Thyroid gland (tissue), 4 donors: ENCODE data around the gene GGCX. TPM values are rescaled to one million over a fixed set of nuclear protein-coding genes. Genes with fewer than 3 reads are reported as not detected.

Source experiments
- DNase-seq, 2 donors: peaks; one replicate each; pipeline ENCODE4 v3.0.0-alpha.2; 2019
- H3K27ac ChIP-seq, 3 donors: fragments of 200-600 bp; sonication (generic); 1 replicate in 2 of 3; 2 replicates in 1 of 3; pipeline ENCODE4 v1.5.1; 2016 to 2019; ENCODE audit warnings: mild to moderate bottlenecking in 1 of 3, moderate library complexity in 1 of 3
- H3K27me3 ChIP-seq: fragments of 200-600 bp; sonication (generic); one replicate; pipeline ENCODE4 v1.5.1; 2019
- H3K36me3 ChIP-seq, 2 donors: fragments of 200-600 bp; sonication (generic); one replicate each; pipeline ENCODE4 v1.5.1; 2016 to 2019
- H3K4me1 ChIP-seq, 2 donors: fragments of 200-600 bp; sonication (generic); one replicate each; pipeline ENCODE4 v1.5.1; 2017 to 2019
- H3K4me3 ChIP-seq, 3 donors: fragments of 200-600 bp; sonication (generic); replicated peaks in 1 of 3; 1 replicate in 2 of 3; 2 replicates in 1 of 3; pipeline ENCODE4 v1.5.1; 2016; ENCODE audit warnings: mild to moderate bottlenecking in 1 of 3
- H3K9me3 ChIP-seq: fragments of 200-600 bp; sonication (generic); one replicate; pipeline ENCODE4 v1.5.1; 2017
- CTCF ChIP-seq, 6 experiments: fragments of 200-600 bp in 3 of 6; fragments of 450-650 bp in 3 of 6; sonication (generic) in 3 of 6; IDR thresholded peaks; one replicate each; pipeline ENCODE4 v1.5.1; 2016 to 2019; ENCODE audit warnings: antibody characterized with exemption in 6 of 6, mild to moderate bottlenecking in 2 of 6, inconsistent platforms in 1 of 6, moderate library complexity in 1 of 6
- POLR2A ChIP-seq, 2 donors: fragments of 450-650 bp; IDR thresholded peaks; one replicate each; pipeline ENCODE4 v1.6.1; 2017; ENCODE audit warnings: antibody characterized with exemption in 2 of 2, mild to moderate bottlenecking in 2 of 2, moderate library complexity in 1 of 2
- WGBS, 2 donors: methylation state at CpG; one replicate each; pipeline ENCODE4 v1.1.5; 2017; 5-methylcytosine and 5-hydroxymethylcytosine counted together
- intact Hi-C: fragments of 100-400 bp; cut with DNase I; formaldehyde crosslinking; loops from one replicate; pipeline ENCODE4 v1.15.1; 2023
- total RNA-seq, 4 donors: library from RNA; depleted of rRNA; stranded (reverse); fragments of >200 nt; gene quantifications; one replicate each; pipeline ENCODE4 v1.2.3, GENCODE V29; 2016

The GGCX gene
- total RNA-seq, 4 donors from 2014 or later, result 39.5 to 81.9 (median 51.6) TPM

- WGBS, 2 donors, result 0% methylated on average over 27 to 48 of the region's 67 CpGs
- Histone ChIP-seq H3K27ac (peak overlapping the region; percentile 97 to 100 (median 98)), H3K36me3 (peaks cover 36 to 43% of the 10 kb centered on the region in 2 donors), H3K27me3 (no peaks in the 10 kb centered on the region), H3K4me3 (peak overlapping the region; percentile 52 to 94 (median 89)), H3K9me3 (no peaks in the 10 kb centered on the region), H3K4me1 (peaks cover 31 to 38% of the 10 kb centered on the region in 2 donors)
- peak; percentile 60 to 63 for DNase-seq
- TF ChIP-seq POLR2A (IDR thresholded peaks at IDR 0.05) (no peak), CTCF (IDR thresholded peaks at IDR 0.05) (no peak)
- intact Hi-C loops, result loop anchor here (10.0 kb wide), 1 partner anchor 215 kb away; the partner anchor contains the start of gene TGOLN2
These were observed 21.7 kb downstream of the GGCX start for GRCh38 chr2:85539361-85540132.

- H3K4me1 ChIP-seq, result peaks cover 31 to 38% of the 10 kb centered on the region in 2 donors
- intact Hi-C loops, result no loop called here
These were observed 22.6 kb downstream of the GGCX start, which contains the start of gene MAT2A for GRCh38 chr2:85538507-85539360. TSS of gene MAT2A (plus strand) at chr2:85539168. CDS start at chr2:85539288, 120 bp downstream.

GRCh38 chr2:85537600-85538506, 23.4 kb downstream of the GGCX start:
- intact Hi-C loops, result no loop called here
- Histone ChIP-seq H3K4me3 (peak overlapping the region; percentile 52 to 94 (median 63)), H3K27ac (peak overlapping the region; percentile 97 to 100 (median 98)), H3K36me3 (peaks cover 19 to 26% of the 10 kb centered on the region in 2 donors), H3K4me1 (peaks cover 22 to 31% of the 10 kb centered on the region in 2 donors), H3K27me3 (no peaks in the 10 kb centered on the region), H3K9me3 (no peaks in the 10 kb centered on the region)
- peak in 3 of 6 experiments; percentile 5 to 14 (median 12) for TF ChIP-seq CTCF (IDR thresholded peaks at IDR 0.05)
- TF ChIP-seq POLR2A (IDR thresholded peaks at IDR 0.05), result peak in 1 of 2 donors; percentile 69
- peak; percentile 71 to 73 for DNase-seq
- WGBS, 2 donors, result 3 to 4% methylated on average over 34 to 35 of the region's 35 CpGs

More at GRCh38 chr2:85538507-85539360, 22.6 kb downstream of the GGCX start, which contains the start of gene MAT2A:
- Histone ChIP-seq H3K4me3 (peak within 1 kb of the TSS; percentile 52 to 94 (median 89)), H3K27ac (peak within 1 kb of the TSS; percentile 97 to 100 (median 98)), H3K9me3 (no peaks in the 10 kb centered on the region), H3K36me3 (peaks cover 28 to 35% of the 10 kb centered on the region in 2 donors), H3K27me3 (no peaks in the 10 kb centered on the region)
- DNase-seq, result peak; percentile 95 to 96
- TF ChIP-seq CTCF (IDR thresholded peaks at IDR 0.05), result peak; percentile 39 to 84 (median 78)
- TF ChIP-seq POLR2A (IDR thresholded peaks at IDR 0.05), result peak; percentile 98 to 100
- WGBS, 2 donors, result 1 to 2% methylated on average over 32 to 40 of the region's 92 CpGs

GRCh38 chr2:85536479-85536878, 24.8 kb downstream of the GGCX start:
- peaks cover 8 to 17% of the 10 kb centered on the region in 2 donors for H3K4me1 ChIP-seq
- peaks cover 6 to 12% of the 10 kb centered on the region in 2 donors for H3K36me3 ChIP-seq
- no peaks in the 10 kb centered on the region for H3K9me3 ChIP-seq
- 90 to 92% methylated on average over 3 of the region's 3 CpGs for WGBS, 2 donors
- H3K4me3 ChIP-seq, result no peak overlapping the region
- H3K27ac ChIP-seq, result peak overlapping the region in 2 of 3 donors; percentile 98 to 100
- TF ChIP-seq POLR2A (IDR thresholded peaks at IDR 0.05) (no peak), CTCF (IDR thresholded peaks at IDR 0.05) (no peak)
- no peaks in the 10 kb centered on the region for H3K27me3 ChIP-seq
- no peak for DNase-seq
- intact Hi-C loops, result no loop called here
